Peyer's patch (tissue), 4 donors: ENCODE data around the gene LRP4.

Experiments used
- CTCF ChIP-seq, 6 experiments: fragments of 450-650 bp in 4 of 6; fragments of 200-600 bp in 2 of 6; sonication (generic) in 1 of 6; IDR thresholded peaks; one replicate each; pipeline ENCODE4 v1.5.1; 2017 to 2019; ENCODE audit warnings: antibody characterized with exemption in 6 of 6, mild to moderate bottlenecking in 3 of 6, moderate library complexity in 1 of 6
- POLR2A ChIP-seq, 2 donors: fragments of 450-650 bp; IDR thresholded peaks; one replicate each; pipeline ENCODE4 v1.5.1; 2017; ENCODE audit warnings: antibody characterized with exemption in 2 of 2, mild to moderate bottlenecking in 2 of 2, moderate library complexity in 2 of 2

DNA sequence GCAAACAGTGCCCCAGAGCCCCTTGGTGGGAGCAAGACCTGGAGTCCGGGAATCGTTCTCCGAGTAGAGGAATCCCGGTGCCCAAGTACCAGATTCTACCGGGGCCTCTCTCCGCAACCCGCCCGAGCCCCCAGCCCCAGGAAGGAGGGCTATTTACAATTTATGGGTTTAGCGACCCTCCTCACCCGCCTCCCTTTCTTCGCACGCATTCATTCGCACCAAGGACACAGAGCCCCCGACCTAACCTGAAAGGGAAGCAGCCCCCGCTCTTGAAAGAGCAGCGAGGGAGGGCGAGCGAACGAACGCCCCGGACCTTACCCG lies 628 bp downstream of the LRP4 start:
- no peak for TF ChIP-seq CTCF (IDR thresholded peaks at IDR 0.05)
- TF ChIP-seq POLR2A (IDR thresholded peaks at IDR 0.05): no peak
